Measurements from ENCODE around the gene CDKL1. TPM values are rescaled to one million over a fixed set of nuclear protein-coding genes. Genes with fewer than 3 reads are reported as not detected.

CDKL1 gene
- total and polyA plus RNA-seq, 8 donors = 12.0 to 22.2 (median 17.3) TPM

- Histone ChIP-seq H3K9me3 (no peaks in the 10 kb centered on the region), H3K27ac (no peak overlapping the region), H3K4me3 (no peak overlapping the region), H3K27me3 (no peaks in the 10 kb centered on the region), H3K4me1 (no peaks in the 10 kb centered on the region), H3K36me3 (no peaks in the 10 kb centered on the region)
- intact Hi-C loops (cut with DNase I) = no loop called here
- no peak for TF ChIP-seq CTCF (IDR thresholded peaks at IDR 0.05)
- ATAC-seq (no peak), DNase-seq (no peak)
Measured at GRCh38 chr14:50288146-50288545, 108.5 kb downstream of the CDKL1 start.

- H3K27ac ChIP-seq = no peak overlapping the region
- intact Hi-C loops (cut with DNase I) = no loop called here
- no peak overlapping the region for H3K4me3 ChIP-seq
- no peaks in the 10 kb centered on the region for H3K27me3 ChIP-seq
- DNase-seq (no peak), ATAC-seq (no peak)
- no peaks in the 10 kb centered on the region for H3K4me1 ChIP-seq
- TF ChIP-seq CTCF (IDR thresholded peaks at IDR 0.05) = no peak
- H3K36me3 ChIP-seq = peaks cover 0 to 4% of the 10 kb centered on the region in 2 donors
- H3K9me3 ChIP-seq = no peaks in the 10 kb centered on the region
Measured at GRCh38 chr14:50285861-50286260, 110.8 kb downstream of the CDKL1 start.

Small RNA genes lying within 50 kb of the gene (microRNA-seq; reads per million reads assigned to microRNA genes)
- gene MIR4504 = 0.17 to 0.68 reads per million in 2 donors

Other genes with a start within 250 kb of the CDKL1 start
- gene SOS2, start 165.3 kb downstream of the CDKL1 start, total RNA-seq = 10 to 100 TPM; 27.8 to 31.4 TPM
- gene SOS2, start 165.3 kb downstream of the CDKL1 start, polyA plus RNA-seq (ENCODE audit: insufficient read length in 6 of 6) = 10 to 100 TPM; 33.7 to 37.6 (median 36.8) TPM
- gene L2HGDH, start 84.7 kb downstream of the CDKL1 start, total RNA-seq = 1 to 10 TPM; 4.6 to 5.5 TPM
- 1 to 10 TPM; 5.9 to 6.5 (median 6.4) TPM for gene L2HGDH, start 84.7 kb downstream of the CDKL1 start, polyA plus RNA-seq (ENCODE audit: insufficient read length in 6 of 6)
- gene DMAC2L, start 84.6 kb downstream of the CDKL1 start, total RNA-seq = 10 to 100 TPM; 15.7 to 18.8 TPM
- 10 to 100 TPM; 23.0 to 26.6 (median 24.3) TPM for gene DMAC2L, start 84.6 kb downstream of the CDKL1 start, polyA plus RNA-seq (ENCODE audit: insufficient read length in 6 of 6)
- 10 to 100 TPM; 46.4 to 47.9 TPM for gene MAP4K5, start 135.7 kb upstream of the CDKL1 start, total RNA-seq
- 10 to 100 TPM; 59.1 to 71.8 (median 64.9) TPM for gene MAP4K5, start 135.7 kb upstream of the CDKL1 start, polyA plus RNA-seq (ENCODE audit: insufficient read length in 6 of 6)
- 1 to 10 TPM; 5.4 to 7.4 TPM for gene ATL1, start 163.3 kb upstream of the CDKL1 start, total RNA-seq
- 10 to 100 TPM in 1 of 6 donors, 1 to 10 TPM in 5; 7.1 to 10.8 (median 8.5) TPM for gene ATL1, start 163.3 kb upstream of the CDKL1 start, polyA plus RNA-seq (ENCODE audit: insufficient read length in 6 of 6)